SK-N-MC (cell line): ENCODE results near the gene CLIP2.

Experiments used
- EZH2 ChIP-seq: fragments of 200-600 bp; sonication (generic); IDR thresholded peaks from one replicate; pipeline ENCODE4 v1.6.1; 2017; ENCODE audit warnings: antibody characterized with exemption
- FOXP2 ChIP-seq: optimal IDR thresholded peaks from 2 replicates; pipeline ENCODE3; 2011; ENCODE audit warnings: mild to moderate bottlenecking, moderate library complexity; ENCODE audit not compliant: insufficient read depth; ENCODE audit errors: extremely low read length, control extremely low read depth
- POLR2AphosphoS5 ChIP-seq: IDR thresholded peaks from 2 replicates; pipeline ENCODE4 v1.6.1; 2012; ENCODE audit warnings: mild to moderate bottlenecking, low read depth, low read length, borderline replicate concordance

GRCh38 chr7:74364061-74364460 is 74.9 kb downstream of the CLIP2 start:
- TF ChIP-seq POLR2AphosphoS5 (no peak), EZH2 (no peak), FOXP2 (no peak)
